IMR-90 (cell line): ENCODE results near the gene CRYBB1. TPM values are rescaled to one million over a fixed set of nuclear protein-coding genes. Genes with fewer than 3 reads are reported as not detected.
A peak's percentile ranks its signal among the peaks of the same experiment; 100 is the strongest.

Source experiments
- ATAC-seq: fragments of 200-7000 bp; cut with Tn5 transposase; 2 replicates; pipeline ENCODE4 v1.9.1; 2020; ENCODE audit warnings: low read depth, mild to moderate bottlenecking, moderate library complexity
- BruUV-seq: library from RNA; stranded (reverse); fragments of 400-500 nt; replicated peaks from 2 replicates; lab custom pipeline; 2021; lab: Mats Ljungman, UMichigan
- CTCF ChIA-PET: fragments of 300-600 bp; formaldehyde crosslinking; extraction: SDS; loops from one replicate; lab custom pipeline; 2021; ENCODE audit warnings: antibody characterized with exemption; lab: Yijun Ruan, JAX
- POLR2A ChIA-PET: fragments of 300-600 bp; sonication (Branson Sonifier 250); formaldehyde crosslinking; loops from one replicate; lab custom pipeline; 2022; ENCODE audit warnings: antibody characterized with exemption; ENCODE audit not compliant: unreplicated experiment; lab: Charles Lee
- DNase-seq: peaks from one replicate; pipeline ENCODE4 v3.0.0; 2013
- H2AFZ ChIP-seq: replicated peaks from 2 replicates; pipeline ENCODE3; 2013; ENCODE audit warnings: low read length, mild to moderate bottlenecking; ENCODE audit not compliant: poor library complexity
- H2AK5ac ChIP-seq: 2 replicates; pipeline ENCODE4 v1.6.1; 2013; ENCODE audit warnings: low read depth, low read length, inconsistent platforms
- H2AK9ac ChIP-seq: replicated peaks from 2 replicates; pipeline ENCODE3; 2013; ENCODE audit warnings: mild to moderate bottlenecking, low read depth, low read length, moderate library complexity; ENCODE audit not compliant: poor library complexity
- H2BK120ac ChIP-seq: 2 replicates; pipeline ENCODE4 v1.6.1; 2013; ENCODE audit warnings: low read depth, low read length, inconsistent platforms
- H2BK15ac ChIP-seq: 3 replicates; pipeline ENCODE4 v1.6.1; 2013; ENCODE audit warnings: low read depth, low read length, inconsistent platforms
- H2BK20ac ChIP-seq: 2 replicates; pipeline ENCODE4 v1.6.1; 2013; ENCODE audit warnings: low read depth, mild to moderate bottlenecking, inconsistent platforms, low read length, moderate library complexity
- H2BK5ac ChIP-seq: 2 replicates; pipeline ENCODE4 v1.6.1; 2013; ENCODE audit warnings: mild to moderate bottlenecking, low read depth, low read length, inconsistent platforms; ENCODE audit not compliant: poor library complexity, severe bottlenecking
- H3K14ac ChIP-seq: replicated peaks from 2 replicates; pipeline ENCODE4 v1.6.1; 2013; ENCODE audit warnings: low read depth, low read length, inconsistent platforms
- H3K18ac ChIP-seq: 2 replicates; pipeline ENCODE4 v1.6.1; 2013; ENCODE audit warnings: low read depth, low read length, control low read depth
- H3K23ac ChIP-seq: 2 replicates; pipeline ENCODE4 v1.6.1; 2013; ENCODE audit warnings: low read depth, low read length, inconsistent platforms
- H3K27ac ChIP-seq: 2 replicates; pipeline ENCODE4 v1.5.1; 2013; ENCODE audit warnings: mild to moderate bottlenecking, control low read depth, low read length; ENCODE audit not compliant: insufficient read depth
- H3K27me3 ChIP-seq: 2 replicates; pipeline ENCODE4 v1.6.1; 2013; ENCODE audit warnings: low read length; ENCODE audit not compliant: control insufficient read depth, insufficient read depth
- H3K36me3 ChIP-seq: 2 replicates; pipeline ENCODE4 v1.6.1; 2013; ENCODE audit warnings: low read length, mixed read lengths; ENCODE audit not compliant: control insufficient read depth, insufficient read depth
- H3K4ac ChIP-seq: 2 replicates; pipeline ENCODE4 v1.6.1; 2013; ENCODE audit warnings: low read depth, low read length, inconsistent platforms
- H3K4me1 ChIP-seq: 2 replicates; pipeline ENCODE4 v1.6.1; 2013; ENCODE audit warnings: low read length, mixed read lengths; ENCODE audit not compliant: control insufficient read depth, insufficient read depth
- H3K4me2 ChIP-seq: 2 replicates; pipeline ENCODE4 v1.6.1; 2013; ENCODE audit warnings: low read depth, mild to moderate bottlenecking, control low read depth, low read length, moderate library complexity
- H3K4me3 ChIP-seq: 2 replicates; pipeline ENCODE4 v1.5.1; 2013; ENCODE audit warnings: low read depth, mild to moderate bottlenecking, control low read depth, low read length, moderate library complexity; ENCODE audit not compliant: insufficient read depth
- H3K56ac ChIP-seq: 2 replicates; pipeline ENCODE4 v1.6.1; 2013; ENCODE audit warnings: low read length, inconsistent platforms; ENCODE audit not compliant: insufficient read depth; ENCODE audit errors: extremely low read depth
- H3K79me1 ChIP-seq, 2 experiments: 2 replicates each; pipeline ENCODE4 v1.6.1; 2013; ENCODE audit warnings: low read length in 2 of 2, inconsistent platforms in 1 of 2, low read depth in 1 of 2
- H3K9ac ChIP-seq: 2 replicates; pipeline ENCODE4 v1.6.1; 2013; ENCODE audit warnings: low read depth, low read length, control low read depth
- H3K9me1 ChIP-seq: 2 replicates; pipeline ENCODE4 v1.6.1; 2013; ENCODE audit warnings: low read length, inconsistent platforms; ENCODE audit not compliant: insufficient read depth
- H3K9me3 ChIP-seq: 2 replicates; pipeline ENCODE4 v1.6.1; 2013; ENCODE audit warnings: low read length; ENCODE audit not compliant: control insufficient read depth, insufficient read depth
- H4K20me1 ChIP-seq: 2 replicates; pipeline ENCODE4 v1.6.1; 2013; ENCODE audit warnings: low read length, inconsistent platforms; ENCODE audit not compliant: insufficient read depth
- H4K5ac ChIP-seq: 2 replicates; pipeline ENCODE4 v1.6.1; 2013; ENCODE audit warnings: mild to moderate bottlenecking, low read depth, low read length, control low read depth
- H4K8ac ChIP-seq, 2 experiments: 2 replicates each; pipeline ENCODE4 v1.6.1; 2013; ENCODE audit warnings: low read depth in 2 of 2, low read length in 2 of 2, control low read depth in 1 of 2, inconsistent platforms in 1 of 2
- H4K91ac ChIP-seq: 2 replicates; pipeline ENCODE4 v1.6.1; 2013; ENCODE audit warnings: low read depth, low read length, inconsistent platforms; ENCODE audit not compliant: insufficient read depth
- BHLHE40 ChIP-seq: fragments of 150-350 bp; IDR thresholded peaks from 2 replicates; pipeline ENCODE4 v1.6.1; 2016; ENCODE audit warnings: mild to moderate bottlenecking, low read depth, low read length
- CEBPB ChIP-seq: IDR thresholded peaks from 2 replicates; pipeline ENCODE4 v1.6.1; 2012; ENCODE audit warnings: low read depth, low read length, improper control_type of control experiment
- CHD1 ChIP-seq: IDR thresholded peaks from 2 replicates; pipeline ENCODE4 v1.6.1; 2012; ENCODE audit warnings: low read depth, low read length, improper control_type of control experiment
- CTCF ChIP-seq: conservative IDR thresholded peaks from 2 replicates; pipeline ENCODE4 v1.5.1; 2012; ENCODE audit warnings: mild to moderate bottlenecking, low read depth, low read length, improper control_type of control experiment
- ELK1 ChIP-seq: fragments of 150-350 bp; IDR thresholded peaks from 2 replicates; pipeline ENCODE4 v1.6.1; 2016; ENCODE audit warnings: low read depth, mild to moderate bottlenecking, low read length, moderate library complexity, borderline replicate concordance
- FOS ChIP-seq: fragments of 150-350 bp; IDR thresholded peaks from 2 replicates; pipeline ENCODE4 v1.6.1; 2016; ENCODE audit warnings: low read depth, low read length
- MAFK ChIP-seq: IDR thresholded peaks from 2 replicates; pipeline ENCODE4 v1.6.1; 2012; ENCODE audit warnings: low read depth, low read length, improper control_type of control experiment
- MAZ ChIP-seq: IDR thresholded peaks from 2 replicates; pipeline ENCODE4 v1.6.1; 2012; ENCODE audit warnings: low read depth, mild to moderate bottlenecking, low read length, improper control_type of control experiment, moderate library complexity, borderline replicate concordance
- MXI1 ChIP-seq: IDR thresholded peaks from 2 replicates; pipeline ENCODE4 v1.6.1; 2012; ENCODE audit warnings: low read depth, mild to moderate bottlenecking, low read length, moderate library complexity, borderline replicate concordance
- NFE2L2 ChIP-seq: fragments of 150-350 bp; IDR thresholded peaks from 2 replicates; pipeline ENCODE4 v1.6.1; 2016; ENCODE audit warnings: low read depth, mild to moderate bottlenecking, low read length
- POLR2A ChIP-seq: IDR thresholded peaks from 2 replicates; pipeline ENCODE4 v1.6.1; 2012; ENCODE audit warnings: mild to moderate bottlenecking, low read depth, low read length
- RAD21 ChIP-seq: IDR thresholded peaks from 2 replicates; pipeline ENCODE4 v1.6.1; 2012; ENCODE audit warnings: low read length, improper control_type of control experiment
- RCOR1 ChIP-seq: IDR thresholded peaks from 2 replicates; pipeline ENCODE4 v1.6.1; 2012; ENCODE audit warnings: mild to moderate bottlenecking, low read length, improper control_type of control experiment; ENCODE audit not compliant: insufficient replicate concordance
- RFX5 ChIP-seq: IDR thresholded peaks from 2 replicates; pipeline ENCODE4 v1.8.0; 2012; ENCODE audit warnings: low read depth, mild to moderate bottlenecking, low read length, moderate library complexity
- SMC3 ChIP-seq: fragments of 150-350 bp; IDR thresholded peaks from 2 replicates; pipeline ENCODE4 v1.6.1; 2016; ENCODE audit warnings: low read depth, mild to moderate bottlenecking, antibody characterized with exemption, low read length, moderate library complexity
- USF2 ChIP-seq: fragments of 150-350 bp; IDR thresholded peaks from 2 replicates; pipeline ENCODE4 v1.6.1; 2017; ENCODE audit warnings: mild to moderate bottlenecking, antibody characterized with exemption, low read length, low read depth
- WGBS, 2 experiments: methylation state at CpG; one replicate each; pipeline versions ENCODE4 v1.1.5 to v1.1.7; 2013; ENCODE audit warnings: missing lambda C conversion rate in 2 of 2; ENCODE audit not compliant: insufficient read length in 1 of 2; ENCODE audit errors: extremely low coverage in 2 of 2; 5-methylcytosine and 5-hydroxymethylcytosine counted together
- dilution Hi-C: fragments of 300-500 bp; cut with HindIII; formaldehyde crosslinking; loops from one replicate; pipeline ENCODE4 v1.14.3; 2018; ENCODE audit warnings: low sequenced_read_pairs; ENCODE audit not compliant: unreplicated experiment
- in situ Hi-C: fragments of 300-500 bp; cut with MboI; formaldehyde crosslinking; loops from 3 replicates; pipeline ENCODE4 v1.14.3; 2019; ENCODE audit warnings: low sequenced_read_pairs, inconsistent platforms, mixed read lengths
- intact Hi-C: fragments of 100-400 bp; cut with micrococcal nuclease; formaldehyde crosslinking; loops from 2 replicates; pipeline ENCODE4 v1.10.0; 2022
- polyA plus RNA-seq, 3 experiments: library from polyadenylated mRNA; depleted of rRNA; stranded (reverse); fragments of >200 nt; gene quantifications; 2 replicates each; pipeline ENCODE4 v1.2.3, GENCODE V29; 2012; ENCODE audit warnings: low replicate concordance in 1 of 3
- total RNA-seq: library from RNA; depleted of rRNA; stranded (reverse); fragments of >200 nt; gene quantifications from 2 replicates; pipeline ENCODE4 v1.2.3, GENCODE V29; 2012

Gene CRYBB1
- total and polyA plus RNA-seq, 2 of the 4 experiments (the other 2 are of a cell fraction) = not detected

GRCh38 chr22:26576026-26576680 lies 41.7 kb downstream of the CRYBB1 start:
- Histone ChIP-seq H2BK20ac (no peak overlapping the region), H3K23ac (peak overlapping the region; percentile 11; the same call in 1 of the 2 replicates), H3K36me3 (no peaks in the 10 kb centered on the region; the same call in 1 of the 2 replicates), H3K9me1 (peaks cover 19% of the 10 kb centered on the region), H3K4me3 (no peak overlapping the region), H4K5ac (no peak overlapping the region), H3K9ac (no peak overlapping the region), H2BK120ac (no peak overlapping the region), H2BK15ac (no peak overlapping the region), H2AK5ac (no peak overlapping the region), H3K14ac (0 out of 2 replicates have a peak overlapping the region, but pooled peaks have one; percentile 36), H3K18ac (no peak overlapping the region), H4K20me1 (peaks cover 43% of the 10 kb centered on the region), H3K79me1 (peaks cover 36 to 91% of the 10 kb centered on the region in 2 experiments), H3K4me1 (peaks cover 5% of the 10 kb centered on the region), H2AK9ac (no peak overlapping the region), H3K27ac (no peak overlapping the region), H4K91ac (no peak overlapping the region), H3K56ac (no peak overlapping the region), H3K9me3 (no peaks in the 10 kb centered on the region), H2BK5ac (no peak overlapping the region), H3K4ac (no peak overlapping the region), H4K8ac (no peak overlapping the region), H2AFZ (no peak overlapping the region), H3K27me3 (no peaks in the 10 kb centered on the region), H3K4me2 (no peak overlapping the region)
- WGBS, 2 experiments = 57% methylated on average over 7 of the region's 8 CpGs; no CpG with 5 or more reads in 1 of the 2 experiments
- peak; percentile 37 for ATAC-seq
- no peak for TF ChIP-seq NFE2L2
- TF ChIP-seq POLR2A = no peak
- no peak for TF ChIP-seq RFX5
- no peak for TF ChIP-seq USF2
- no peak for TF ChIP-seq BHLHE40
- TF ChIP-seq SMC3 = no peak
- no peak for TF ChIP-seq MAFK
- TF ChIP-seq CEBPB = no peak
- no peak for TF ChIP-seq CHD1
- no peak for TF ChIP-seq CTCF
- TF ChIP-seq MXI1 = no peak
- no peak for TF ChIP-seq MAZ
- no peak for TF ChIP-seq RCOR1
- TF ChIP-seq FOS = no peak
- no peak for TF ChIP-seq RAD21
- TF ChIP-seq ELK1 = no peak
- dilution Hi-C loops = no loop called here
- CTCF ChIA-PET = no interaction called here
- in situ Hi-C loops = no loop called here
- intact Hi-C loops = no loop called here
- BruUV-seq = no TSS peak
- peak; percentile 39 for DNase-seq
- POLR2A ChIA-PET = no interaction called here
